Uterus (tissue), 4 donors: ENCODE results near the gene ZBP1. TPM values are rescaled to one million over a fixed set of nuclear protein-coding genes. Genes with fewer than 3 reads are reported as not detected.

Experiments
- DNase-seq, 2 donors: peaks; one replicate each; pipeline ENCODE4 v3.0.0-alpha.2; 2019 to 2020
- H3K27ac ChIP-seq, 2 donors: fragments of 200-600 bp; sonication (generic); 1 replicate in 1 of 2; 2 replicates in 1 of 2; pipeline ENCODE4 v1.5.1; 2016 to 2018
- H3K27me3 ChIP-seq, 2 donors: fragments of 200-600 bp; sonication (generic); one replicate each; pipeline ENCODE4 v1.5.1; 2018 to 2019; ENCODE audit warnings: control low read depth in 1 of 2
- H3K36me3 ChIP-seq, 2 donors: fragments of 200-600 bp; sonication (generic); one replicate each; pipeline ENCODE4 v1.5.1; 2019; ENCODE audit warnings: control low read depth in 1 of 2
- H3K4me1 ChIP-seq, 2 donors: fragments of 200-600 bp; sonication (generic); one replicate each; pipeline ENCODE4 v1.5.1; 2018 to 2019; ENCODE audit warnings: control low read depth in 1 of 2
- H3K4me3 ChIP-seq, 2 donors: fragments of 200-600 bp; sonication (generic); 1 replicate in 1 of 2; 2 replicates in 1 of 2; pipeline ENCODE4 v1.5.1; 2018 to 2019; ENCODE audit warnings: mild to moderate bottlenecking in 1 of 2
- H3K9me3 ChIP-seq, 2 donors: fragments of 200-600 bp; sonication (generic); one replicate each; pipeline ENCODE4 v1.5.1; 2019; ENCODE audit warnings: control low read depth in 1 of 2
- CTCF ChIP-seq, 4 experiments: fragments of 200-600 bp in 2 of 4; fragments of 450-650 bp in 2 of 4; sonication (generic) in 2 of 4; IDR thresholded peaks; one replicate each; pipeline ENCODE4 v1.5.1; 2016 to 2019; ENCODE audit warnings: antibody characterized with exemption in 4 of 4, mild to moderate bottlenecking in 2 of 4, moderate library complexity in 1 of 4
- POLR2A ChIP-seq, 2 donors: fragments of 450-650 bp; IDR thresholded peaks; one replicate each; pipeline ENCODE4 v1.6.1; 2016; ENCODE audit warnings: antibody characterized with exemption in 2 of 2, mild to moderate bottlenecking in 1 of 2, moderate library complexity in 1 of 2
- intact Hi-C: fragments of 100-400 bp; cut with DNase I; formaldehyde crosslinking; loops from one replicate; pipeline ENCODE4 v1.15.1; 2023; ENCODE audit warnings: low total_unique reads
- total RNA-seq, 4 donors: library from RNA; depleted of rRNA in 3 of 4; stranded (reverse); fragments of >200 nt in 3 of 4; gene quantifications; one replicate each; pipeline versions ENCODE4 v1.1.0 to v1.2.4, GENCODE V29; 2014 to 2023
- donor health status: DM: yes; HTN: yes; CAD: no.

The ZBP1 gene
- total RNA-seq, 4 donors from 2014 or later = 0.46 TPM; not detected in 3

GRCh38 chr20:57601211-57601570, 19.0 kb downstream of the ZBP1 start:
- Histone ChIP-seq H3K27me3 (no peaks in the 10 kb centered on the region), H3K4me1 (no peaks in the 10 kb centered on the region), H3K4me3 (no peak overlapping the region), H3K36me3 (no peaks in the 10 kb centered on the region), H3K27ac (no peak overlapping the region), H3K9me3 (no peaks in the 10 kb centered on the region)
- intact Hi-C loops = no loop called here
- DNase-seq = no peak
- TF ChIP-seq CTCF (IDR thresholded peaks at IDR 0.05) (no peak), POLR2A (IDR thresholded peaks at IDR 0.05) (no peak)

GRCh38 chr20:57600320-57601210, 19.7 kb downstream of the ZBP1 start:
- no peaks in the 10 kb centered on the region for H3K27me3 ChIP-seq
- no peak overlapping the region for H3K4me3 ChIP-seq
- TF ChIP-seq CTCF (IDR thresholded peaks at IDR 0.05) = no peak
- TF ChIP-seq POLR2A (IDR thresholded peaks at IDR 0.05) = no peak
- DNase-seq = no peak
- intact Hi-C loops = no loop called here
- H3K36me3 ChIP-seq = no peaks in the 10 kb centered on the region
- H3K27ac ChIP-seq = no peak overlapping the region
- no peaks in the 10 kb centered on the region for H3K4me1 ChIP-seq
- no peaks in the 10 kb centered on the region for H3K9me3 ChIP-seq

GRCh38 chr20:57598491-57598890, 21.7 kb downstream of the ZBP1 start:
- H3K9me3 ChIP-seq = no peaks in the 10 kb centered on the region
- H3K27me3 ChIP-seq = no peaks in the 10 kb centered on the region
- TF ChIP-seq POLR2A (IDR thresholded peaks at IDR 0.05) = no peak
- TF ChIP-seq CTCF (IDR thresholded peaks at IDR 0.05) = no peak
- intact Hi-C loops = no loop called here
- H3K27ac ChIP-seq = no peak overlapping the region
- DNase-seq = no peak
- no peaks in the 10 kb centered on the region for H3K36me3 ChIP-seq
- H3K4me3 ChIP-seq = no peak overlapping the region
- H3K4me1 ChIP-seq = no peaks in the 10 kb centered on the region

GRCh38 chr20:57598060-57598459, 22.2 kb downstream of the ZBP1 start:
- TF ChIP-seq POLR2A (IDR thresholded peaks at IDR 0.05) = no peak
- TF ChIP-seq CTCF (IDR thresholded peaks at IDR 0.05) = no peak
- Histone ChIP-seq H3K4me3 (no peak overlapping the region), H3K27me3 (no peaks in the 10 kb centered on the region), H3K9me3 (no peaks in the 10 kb centered on the region), H3K27ac (no peak overlapping the region), H3K36me3 (no peaks in the 10 kb centered on the region), H3K4me1 (no peaks in the 10 kb centered on the region)
- DNase-seq = no peak
- intact Hi-C loops = no loop called here
